ENCODE data around the gene KIF11. TPM values are rescaled to one million over a fixed set of nuclear protein-coding genes. Genes with fewer than 3 reads are reported as not detected.
A peak's percentile ranks its signal among the peaks of the same experiment; 100 is the strongest.

The KIF11 gene
- total RNA-seq, 2 donors from 2014 or later, result 1.0 to 1.3 TPM

DNA sequence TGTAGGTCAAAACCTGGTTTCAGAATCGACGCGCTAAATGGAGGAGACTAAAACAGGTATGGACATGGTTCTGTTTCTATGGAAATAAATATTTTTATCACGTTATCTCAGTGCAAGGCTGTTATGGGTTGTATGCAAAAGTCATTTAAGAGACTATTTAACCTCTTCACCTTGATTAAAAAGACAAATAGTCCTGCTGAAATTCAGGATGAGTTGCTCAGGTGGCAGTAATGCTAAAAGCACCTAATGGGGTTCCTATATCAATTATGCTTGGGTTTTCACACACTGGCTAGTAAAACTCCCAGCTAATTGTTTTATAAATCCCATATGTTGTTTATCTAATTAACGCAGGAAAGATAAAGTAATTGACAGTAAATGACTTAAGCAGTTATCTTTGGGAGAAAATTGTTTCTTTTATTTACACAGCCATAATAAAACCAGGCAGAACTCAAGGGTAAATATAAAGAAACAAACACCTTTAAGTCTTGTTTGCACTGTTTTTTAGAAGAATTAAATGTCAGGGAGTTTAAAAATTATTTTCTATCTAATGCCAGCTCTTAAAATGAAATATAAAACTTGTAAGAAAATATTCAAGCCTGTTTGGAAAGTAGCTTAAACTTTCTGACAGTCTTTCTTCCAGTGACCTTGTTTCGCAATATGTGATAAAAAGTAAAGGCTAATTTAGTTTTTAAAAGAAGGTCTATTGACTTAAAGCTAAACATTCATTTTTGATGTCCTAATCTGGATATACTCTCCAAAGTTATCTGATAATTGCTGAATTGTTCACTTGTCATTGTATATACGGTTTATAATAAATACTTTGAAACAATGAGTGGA, 100.0 kb downstream of the KIF11 start:
- H3K9me3 ChIP-seq (ENCODE audit: control insufficient read depth, low read length, poor library complexity, severe bottlenecking), result no peaks in the 10 kb centered on the region
- Mint-ChIP-seq H3K4me3 (peak overlapping the region; percentile 63), H3K27ac (no peak overlapping the region), H3K27me3 (peaks cover 66% of the 10 kb centered on the region), H3K36me3 (ENCODE audit: low read depth) (no peaks in the 10 kb centered on the region), H3K4me1 (peaks cover 19% of the 10 kb centered on the region)
- DNase-seq, result no peak
- ATAC-seq, result no peak

DNA sequence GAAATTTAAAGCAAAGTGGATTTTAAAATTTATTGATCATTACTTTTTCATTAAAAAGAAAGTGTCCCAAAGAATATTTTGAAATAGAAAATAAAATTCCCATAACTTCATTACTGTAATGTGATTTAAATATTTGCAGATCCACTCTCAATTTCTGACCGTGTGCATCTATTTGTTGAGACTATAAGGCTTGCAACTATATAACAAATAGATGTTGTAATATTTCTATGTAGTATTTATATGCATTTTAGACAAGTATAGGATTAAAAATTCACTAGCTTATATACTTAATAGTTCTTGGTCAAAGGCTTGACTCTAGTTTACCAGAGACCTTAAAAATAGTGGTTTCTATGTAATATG, 100.6 kb downstream of the KIF11 start:
- no peak overlapping the region for H3K27ac Mint-ChIP-seq
- H3K4me1 Mint-ChIP-seq, result peaks cover 24% of the 10 kb centered on the region
- H3K4me3 Mint-ChIP-seq, result no peak overlapping the region
- H3K27me3 Mint-ChIP-seq, result peaks cover 70% of the 10 kb centered on the region
- H3K9me3 ChIP-seq (ENCODE audit: control insufficient read depth, low read length, poor library complexity, severe bottlenecking), result no peaks in the 10 kb centered on the region
- ATAC-seq (no peak), DNase-seq (no peak)
- peaks cover 2% of the 10 kb centered on the region for H3K36me3 Mint-ChIP-seq (ENCODE audit: low read depth)

DNA sequence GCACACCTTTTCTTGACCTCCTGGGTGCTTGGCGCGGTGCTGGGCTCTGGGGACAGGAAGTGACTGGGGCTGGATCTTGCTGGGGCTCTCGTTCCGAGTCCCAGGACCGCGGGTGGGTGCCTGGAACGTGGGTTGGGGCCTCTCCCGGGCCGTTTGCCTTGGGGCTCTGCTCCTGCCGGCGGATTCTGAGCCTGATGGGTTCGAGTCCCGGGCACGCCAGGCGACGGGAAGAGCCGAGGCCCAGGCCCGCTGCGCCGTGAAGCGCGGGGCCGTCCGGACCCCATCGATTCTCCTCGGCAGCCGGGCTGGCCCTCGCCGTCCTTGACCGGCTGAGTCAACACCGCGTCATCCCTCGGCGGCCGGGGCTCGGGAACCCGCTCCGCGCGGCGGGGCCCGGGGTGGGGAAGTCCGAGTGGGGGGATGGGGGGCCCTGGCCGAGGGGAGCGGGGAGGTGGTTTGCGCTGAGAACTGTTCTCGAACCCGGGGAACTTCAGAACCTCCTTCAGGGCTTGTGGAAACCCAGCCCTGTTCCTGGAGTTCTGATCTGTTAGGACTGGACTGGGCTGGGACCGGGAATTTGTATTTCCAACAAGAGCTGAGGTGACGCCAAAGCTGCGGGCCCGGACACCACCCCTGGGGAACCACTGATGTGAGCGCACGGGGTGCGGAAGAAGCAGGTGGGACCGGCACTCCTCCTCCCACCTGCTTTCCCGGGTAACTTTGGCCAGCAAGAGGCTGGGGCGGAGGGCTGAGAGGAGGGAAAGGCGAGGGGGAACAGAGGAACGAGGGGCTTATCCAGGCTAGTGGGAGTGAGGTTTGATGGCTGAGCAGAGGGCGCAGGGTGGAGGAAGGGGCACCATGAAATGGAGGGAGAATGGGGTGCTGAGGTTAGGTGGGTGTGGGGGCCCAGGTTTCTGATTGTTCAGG, 103.0 kb downstream of the KIF11 start:
- peaks cover 33% of the 10 kb centered on the region for H3K4me1 Mint-ChIP-seq

DNA sequence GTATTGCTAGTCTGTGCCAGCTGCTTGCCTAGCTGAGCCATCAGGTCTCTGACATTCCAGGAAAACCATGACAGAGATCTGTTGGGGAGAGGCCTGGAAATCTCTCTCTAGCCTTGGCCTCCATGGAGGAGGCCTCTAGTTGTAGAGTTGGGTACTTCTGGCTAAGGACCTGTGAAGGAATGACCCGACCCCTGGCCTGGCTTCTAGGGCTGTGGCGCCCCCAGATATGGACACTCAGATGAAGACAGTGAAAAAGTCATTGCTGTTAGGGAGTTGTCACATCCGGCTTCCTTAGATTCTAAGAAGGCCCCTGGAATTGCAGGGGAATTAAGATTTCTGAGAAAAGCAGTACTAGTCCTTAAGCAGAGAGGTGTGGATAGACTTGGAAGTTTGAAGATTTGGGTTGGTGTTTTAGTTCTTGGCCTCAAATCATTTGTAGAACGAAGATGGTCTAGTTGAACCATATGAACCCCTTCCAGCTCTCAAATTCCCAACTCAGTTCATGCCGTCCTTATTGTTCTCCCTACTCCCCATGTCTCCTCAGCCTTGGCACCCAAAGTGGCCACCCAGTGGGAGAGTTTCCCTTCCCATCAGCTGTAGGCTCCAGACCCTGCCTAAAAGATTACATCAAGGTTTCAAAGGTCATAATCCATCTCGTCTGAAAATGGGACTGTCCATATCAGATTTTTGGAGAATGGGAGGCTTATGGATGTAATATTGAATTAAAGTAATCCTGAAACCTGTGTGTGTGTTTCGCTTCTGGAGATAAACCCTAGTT, 103.9 kb downstream of the KIF11 start:
- no peaks in the 10 kb centered on the region for H3K9me3 ChIP-seq (ENCODE audit: control insufficient read depth, low read length, poor library complexity, severe bottlenecking)
- Mint-ChIP-seq H3K4me3 (no peak overlapping the region), H3K27me3 (peaks cover 78% of the 10 kb centered on the region), H3K36me3 (ENCODE audit: low read depth) (peaks cover 2% of the 10 kb centered on the region), H3K27ac (no peak overlapping the region), H3K4me1 (peaks cover 30% of the 10 kb centered on the region)
- DNase-seq (no peak), ATAC-seq (no peak)

More for the DNA sequence above, 103.0 kb downstream of the KIF11 start:
- DNase-seq, result no peak
- Mint-ChIP-seq H3K27me3 (peaks cover 78% of the 10 kb centered on the region), H3K36me3 (ENCODE audit: low read depth) (peaks cover 2% of the 10 kb centered on the region), H3K27ac (no peak overlapping the region), H3K4me3 (no peak overlapping the region)
- no peak for ATAC-seq
- no peaks in the 10 kb centered on the region for H3K9me3 ChIP-seq (ENCODE audit: control insufficient read depth, low read length, poor library complexity, severe bottlenecking)

DNA sequence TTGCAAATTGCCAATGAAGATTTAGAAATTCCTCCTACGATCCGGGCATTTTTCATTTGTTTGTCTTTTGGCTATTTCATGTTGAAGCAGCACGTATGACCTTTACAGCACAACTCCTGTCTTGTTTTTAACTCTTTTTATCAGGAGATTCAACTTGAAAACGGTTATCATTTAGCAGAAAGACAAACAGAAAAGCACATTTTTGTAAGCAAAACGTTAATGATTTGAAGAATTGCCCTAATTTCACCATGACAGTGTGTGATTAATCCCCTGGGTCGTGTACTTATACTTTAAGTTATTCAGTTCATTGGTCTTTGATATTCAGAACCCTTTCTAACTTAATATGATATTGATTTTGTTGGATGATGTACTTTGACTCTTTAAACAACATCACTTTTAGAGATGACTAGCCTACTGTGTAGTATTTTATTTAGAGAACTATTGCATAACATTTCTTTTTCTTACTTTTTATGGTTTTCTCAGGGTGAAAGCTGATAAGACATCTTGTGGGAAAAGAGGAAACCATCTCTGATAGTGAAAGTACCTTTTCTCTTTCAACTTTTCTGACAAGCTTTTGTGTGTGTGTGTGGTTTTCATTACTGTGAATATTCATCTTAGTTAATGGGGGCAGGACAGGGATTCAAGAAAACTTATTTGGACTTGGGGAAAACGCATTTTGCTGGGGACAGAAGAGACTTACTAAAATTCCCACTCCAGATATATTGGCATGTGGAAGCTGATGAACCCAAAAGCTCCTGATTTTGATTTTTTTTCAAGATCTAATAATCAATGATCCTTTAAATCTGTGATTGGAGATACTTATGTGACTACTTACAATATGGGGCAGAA, 105.0 kb downstream of the KIF11 start:
- peaks cover 74% of the 10 kb centered on the region for H3K27me3 Mint-ChIP-seq
- H3K36me3 Mint-ChIP-seq (ENCODE audit: low read depth), result peaks cover 2% of the 10 kb centered on the region
- no peak for DNase-seq
- H3K4me3 Mint-ChIP-seq, result peak overlapping the region; percentile 28
- peaks cover 22% of the 10 kb centered on the region for H3K4me1 Mint-ChIP-seq
- H3K9me3 ChIP-seq (ENCODE audit: control insufficient read depth, low read length, poor library complexity, severe bottlenecking), result no peaks in the 10 kb centered on the region
- no peak for ATAC-seq
- peak overlapping the region; percentile 32 for H3K27ac Mint-ChIP-seq

DNA sequence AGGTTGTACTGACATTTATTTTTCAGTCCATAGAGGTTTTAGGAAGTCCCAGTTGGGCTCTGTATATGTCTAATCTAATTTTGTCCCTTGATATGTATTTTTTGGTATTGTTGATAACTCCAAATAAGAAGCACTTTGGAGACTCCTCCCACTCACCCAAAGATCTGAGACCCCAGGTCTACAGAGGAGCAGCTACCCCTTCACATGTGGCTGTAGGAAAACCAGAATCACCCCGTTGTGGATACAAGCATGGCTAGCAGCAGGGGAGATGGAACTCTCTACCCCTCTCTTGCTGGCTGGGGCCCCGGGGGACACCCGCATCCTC, 106.2 kb downstream of the KIF11 start:
- peak overlapping the region; percentile 80 for H3K4me3 Mint-ChIP-seq
- no peak overlapping the region for H3K27ac Mint-ChIP-seq
- peaks cover 22% of the 10 kb centered on the region for H3K4me1 Mint-ChIP-seq
- ATAC-seq, result no peak
- DNase-seq, result no peak
- H3K27me3 Mint-ChIP-seq, result peaks cover 79% of the 10 kb centered on the region
- no peaks in the 10 kb centered on the region for H3K9me3 ChIP-seq (ENCODE audit: control insufficient read depth, low read length, poor library complexity, severe bottlenecking)
- peaks cover 2% of the 10 kb centered on the region for H3K36me3 Mint-ChIP-seq (ENCODE audit: low read depth)

DNA sequence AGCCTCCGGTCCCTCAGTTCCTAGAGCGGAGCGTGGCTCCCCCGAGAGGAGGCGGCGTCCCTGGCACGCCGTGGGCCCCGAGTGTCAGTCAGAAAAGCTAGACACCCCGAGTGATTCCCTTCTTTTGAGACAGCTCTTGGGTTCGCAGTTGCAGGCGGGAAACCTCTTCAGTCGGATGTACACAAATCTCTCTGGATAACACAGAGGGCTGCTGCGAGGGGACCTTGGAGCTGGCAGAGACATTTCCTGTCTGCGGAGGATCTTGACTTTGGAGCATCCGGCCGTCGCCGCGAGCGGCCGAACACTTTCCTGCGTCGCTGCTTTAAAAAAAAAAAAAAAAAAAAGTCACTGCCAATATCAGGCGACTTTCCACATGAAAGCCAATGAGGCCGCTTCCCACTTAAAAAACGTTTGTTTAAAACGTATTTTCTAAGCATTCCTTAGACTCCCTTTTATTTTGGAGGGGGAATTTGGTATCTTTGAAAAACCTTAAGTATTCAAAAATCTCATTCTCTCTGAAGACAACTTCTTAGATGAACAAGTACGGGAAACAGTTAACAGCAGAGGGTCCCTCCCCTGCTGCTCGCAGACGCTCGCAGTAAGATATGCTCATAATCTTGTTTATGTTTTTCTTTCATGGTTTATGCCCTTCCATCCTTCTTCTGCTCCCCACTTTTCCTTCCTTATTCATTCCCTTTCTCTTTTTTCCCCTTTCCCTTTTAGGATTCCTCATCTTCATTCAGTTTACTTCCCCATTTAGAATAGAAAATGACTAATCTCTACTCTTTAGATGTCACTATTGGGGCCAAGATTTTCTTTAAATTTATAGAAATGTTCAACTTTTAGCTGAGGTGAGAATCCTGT, 106.8 kb downstream of the KIF11 start:
- ATAC-seq (peak; percentile 66), DNase-seq (no peak)
- Mint-ChIP-seq H3K36me3 (ENCODE audit: low read depth) (peaks cover 2% of the 10 kb centered on the region), H3K27me3 (peaks cover 78% of the 10 kb centered on the region), H3K27ac (no peak overlapping the region), H3K4me1 (peaks cover 25% of the 10 kb centered on the region), H3K4me3 (peak overlapping the region; percentile 80)
- H3K9me3 ChIP-seq (ENCODE audit: control insufficient read depth, low read length, poor library complexity, severe bottlenecking), result no peaks in the 10 kb centered on the region

DNA sequence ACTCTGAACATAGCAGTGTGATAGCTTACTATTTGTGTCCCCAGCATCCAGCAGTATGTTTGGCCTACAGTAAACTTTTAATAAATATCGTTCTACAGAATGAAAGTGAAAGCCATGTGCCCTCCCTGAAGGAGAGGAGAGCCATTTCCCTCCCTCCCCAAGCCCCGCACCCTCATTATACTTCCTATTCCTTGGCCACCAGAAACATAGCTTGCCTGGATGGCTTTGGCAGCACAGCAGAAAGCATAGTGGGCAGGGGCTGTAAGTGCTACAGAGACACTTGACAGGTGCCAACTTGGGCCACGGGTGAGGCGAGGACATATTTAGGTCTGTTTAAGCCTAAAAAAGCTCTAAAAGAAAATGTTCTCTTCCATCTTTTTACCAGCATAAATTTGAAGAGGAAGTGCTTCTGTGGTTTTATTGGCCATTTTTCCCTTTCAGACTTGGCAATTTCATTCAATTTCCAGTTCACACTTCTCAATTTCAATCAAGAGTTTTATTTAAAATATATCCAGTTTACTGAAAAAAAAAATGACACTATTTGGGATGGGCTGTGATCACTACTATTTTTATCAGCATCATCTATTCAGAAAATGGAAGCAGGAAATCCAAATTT, 109.5 kb downstream of the KIF11 start:
- no peaks in the 10 kb centered on the region for H3K9me3 ChIP-seq (ENCODE audit: control insufficient read depth, low read length, poor library complexity, severe bottlenecking)
- DNase-seq, result no peak
- no peak overlapping the region for H3K4me3 Mint-ChIP-seq
- H3K27me3 Mint-ChIP-seq, result peaks cover 64% of the 10 kb centered on the region
- no peak for ATAC-seq
- peaks cover 23% of the 10 kb centered on the region for H3K4me1 Mint-ChIP-seq
- peaks cover 2% of the 10 kb centered on the region for H3K36me3 Mint-ChIP-seq (ENCODE audit: low read depth)
- no peak overlapping the region for H3K27ac Mint-ChIP-seq

Other genes with a start within 250 kb of the KIF11 start
- 10 to 100 TPM; 28.0 to 32.4 TPM for gene IDE, start 19.0 kb upstream of the KIF11 start, total RNA-seq
- gene HHEX, start 96.8 kb downstream of the KIF11 start, total RNA-seq, result 1 to 10 TPM; 3.9 to 4.9 TPM

Measured in T-helper 17 cell (primary cell).